Panc1 (cell line): ENCODE results near the gene RALGAPB. TPM values are rescaled to one million over a fixed set of nuclear protein-coding genes. Genes with fewer than 3 reads are reported as not detected.

Source experiments
- ATAC-seq: fragments of 200-7000 bp; cut with Tn5 transposase; 2 replicates; pipeline ENCODE4 v1.9.1; 2020; ENCODE audit warnings: mild to moderate bottlenecking, moderate library complexity
- BruUV-seq: library from RNA; stranded (reverse); fragments of 400-500 nt; replicated peaks from 2 replicates; lab custom pipeline; 2021; lab: Mats Ljungman, UMichigan
- CTCF ChIA-PET: fragments of 300-600 bp; sonication (Branson Sonifier 250); formaldehyde crosslinking; loops from one replicate; lab custom pipeline; 2022; ENCODE audit warnings: antibody characterized with exemption; lab: Charles Lee
- POLR2A ChIA-PET: fragments of 300-600 bp; sonication (Branson Sonifier 250); formaldehyde crosslinking; loops from one replicate; lab custom pipeline; 2022; ENCODE audit warnings: antibody characterized with exemption; lab: Charles Lee
- DNase-seq: peaks from one replicate; pipeline ENCODE4 v3.0.0-alpha.2; 2010; ENCODE audit warnings: low read depth, low spot score
- H3K27ac ChIP-seq: 2 replicates; pipeline ENCODE4 v1.5.1; 2011; ENCODE audit warnings: mild to moderate bottlenecking, low read length, inconsistent platforms
- H3K27me3 ChIP-seq: fragments of 200-500 bp; sonication (Bioruptor generic); 2 replicates; pipeline ENCODE4 v1.6.0; 2014; ENCODE audit warnings: low read length, inconsistent platforms; ENCODE audit not compliant: control insufficient read depth, insufficient read depth
- H3K36me3 ChIP-seq: fragments of 200-500 bp; sonication (Bioruptor generic); 2 replicates; pipeline ENCODE4 v1.5.1; 2014; ENCODE audit warnings: inconsistent platforms, mild to moderate bottlenecking, low read length, moderate library complexity; ENCODE audit not compliant: control insufficient read depth, insufficient read depth
- H3K4me1 ChIP-seq: 2 replicates; pipeline ENCODE4 v1.5.1; 2011; ENCODE audit warnings: inconsistent platforms, mild to moderate bottlenecking, low read length, moderate library complexity; ENCODE audit not compliant: control insufficient read depth, insufficient read depth
- H3K4me3 ChIP-seq, 2 experiments: 2 replicates each; pipeline ENCODE4 v1.5.1; 2011 to 2012; ENCODE audit warnings: low read depth in 2 of 2, low read length in 2 of 2, mild to moderate bottlenecking in 2 of 2, inconsistent platforms in 1 of 2, moderate library complexity in 1 of 2
- H3K9me3 ChIP-seq: fragments of 200-500 bp; sonication (Bioruptor generic); 2 replicates; pipeline ENCODE4 v1.5.1; 2014; ENCODE audit warnings: low read depth, mild to moderate bottlenecking, inconsistent platforms, low read length, moderate library complexity; ENCODE audit not compliant: control insufficient read depth, insufficient read depth
- CTCF ChIP-seq: fragments of 450-650 bp; IDR thresholded peaks from 2 replicates; pipeline ENCODE4 v1.5.1; 2017; ENCODE audit warnings: mild to moderate bottlenecking
- POLR2AphosphoS5 ChIP-seq: IDR thresholded peaks from 2 replicates; pipeline ENCODE4 v1.6.1; 2012; ENCODE audit warnings: mild to moderate bottlenecking, low read depth, low read length, moderate library complexity
- REST ChIP-seq, 2 experiments: IDR thresholded peaks; 2 replicates each; pipeline ENCODE4 v1.6.1; 2011 to 2012; ENCODE audit warnings: low read depth in 2 of 2, control low read depth in 1 of 2, low read length in 1 of 2, mild to moderate bottlenecking in 1 of 2, moderate library complexity in 1 of 2; ENCODE audit not compliant: insufficient read depth in 1 of 2
- SIN3A ChIP-seq: IDR thresholded peaks from 2 replicates; pipeline ENCODE4 v1.6.1; 2012; ENCODE audit warnings: low read depth, mild to moderate bottlenecking, low read length, moderate library complexity, borderline replicate concordance; ENCODE audit not compliant: insufficient read depth
- TCF7L2 ChIP-seq: IDR thresholded peaks from 2 replicates; pipeline ENCODE4 v1.6.1; 2011; ENCODE audit warnings: mild to moderate bottlenecking, low read depth, low read length, inconsistent platforms
- in situ Hi-C: cut with HindIII; loops from 2 replicates; pipeline ENCODE4 v1.10.0; 2016; ENCODE audit warnings: low sequenced_read_pairs, low pct_unique_long_range_greater_than_20kb
- intact Hi-C: fragments of 100-400 bp; cut with micrococcal nuclease; formaldehyde crosslinking; loops from one replicate; pipeline ENCODE4 v1.10.0; 2022; ENCODE audit not compliant: unreplicated experiment
- total RNA-seq: library from RNA; stranded (reverse); gene quantifications from one replicate; pipeline ENCODE4 v1.2.1, GENCODE V29; 2021; ENCODE audit not compliant: unreplicated experiment

Gene RALGAPB
- total RNA-seq, 1 experiment from 2014 or later: 33.1 TPM

DNA sequence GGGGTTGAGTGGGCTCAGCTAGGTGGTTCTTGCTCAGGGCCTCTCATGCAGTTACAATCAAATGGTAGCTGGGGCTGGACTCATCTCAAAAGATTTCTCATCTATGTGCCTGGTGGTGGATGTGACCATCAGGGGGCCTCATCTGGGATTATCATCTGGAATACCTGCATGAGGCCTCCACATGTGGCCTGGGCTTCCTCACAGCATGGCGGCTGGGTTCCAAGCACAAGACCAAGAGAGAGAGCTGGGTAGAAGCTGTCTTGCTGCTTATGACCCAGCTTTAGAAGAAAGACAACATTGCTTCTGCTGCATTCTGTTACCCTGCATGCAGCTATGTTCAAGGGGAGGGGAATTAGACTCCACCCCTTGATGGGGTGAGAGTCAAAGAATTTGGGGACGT, 151.4 kb downstream of the RALGAPB start:
- Histone ChIP-seq H3K4me3 (no peak overlapping the region), H3K27ac (no peak overlapping the region), H3K27me3 (0 out of 2 replicates have a peak, but pooled peaks cover 2% of the 10 kb centered on the region), H3K9me3 (no peaks in the 10 kb centered on the region), H3K36me3 (no peaks in the 10 kb centered on the region), H3K4me1 (no peaks in the 10 kb centered on the region)
- in situ Hi-C loops (no loop called here), intact Hi-C loops (no loop called here)
- POLR2A ChIA-PET: no interaction called here
- TF ChIP-seq TCF7L2: no peak
- no peak for TF ChIP-seq SIN3A
- TF ChIP-seq REST (IDR thresholded peaks at IDR 0.05; ENCODE audit: insufficient read depth in 1 of 2, low read depth in 2 of 2, low read length in 1 of 2): no peak
- no peak for TF ChIP-seq POLR2AphosphoS5
- no peak for TF ChIP-seq CTCF
- ATAC-seq (no peak), DNase-seq (no peak)
- CTCF ChIA-PET: no interaction called here
- no TSS peak for BruUV-seq

- no peak for ATAC-seq
- in situ Hi-C loops (no loop called here), intact Hi-C loops (no loop called here)
- no peak for DNase-seq
- ChIA-PET CTCF (no interaction called here), POLR2A (no interaction called here)
- Histone ChIP-seq H3K27me3 (no peaks in the 10 kb centered on the region), H3K4me1 (no peaks in the 10 kb centered on the region), H3K4me3 (no peak overlapping the region), H3K36me3 (no peaks in the 10 kb centered on the region), H3K27ac (no peak overlapping the region), H3K9me3 (no peaks in the 10 kb centered on the region)
- BruUV-seq: no TSS peak
- TF ChIP-seq TCF7L2 (no peak), POLR2AphosphoS5 (no peak)
Observed at GRCh38 chr20:38625896-38626295, 153.3 kb downstream of the RALGAPB start.

GRCh38 chr20:38626921-38627659, 154.4 kb downstream of the RALGAPB start:
- CTCF ChIA-PET: no interaction called here
- POLR2A ChIA-PET: no interaction called here
- intact Hi-C loops (no loop called here), in situ Hi-C loops (no loop called here)
- no peaks in the 10 kb centered on the region for H3K4me1 ChIP-seq
- H3K4me3 ChIP-seq: no peak overlapping the region
- ATAC-seq (no peak), DNase-seq (no peak)
- no peaks in the 10 kb centered on the region for H3K27me3 ChIP-seq
- H3K36me3 ChIP-seq: no peaks in the 10 kb centered on the region
- TF ChIP-seq SIN3A: no peak
- no peak for TF ChIP-seq REST (IDR thresholded peaks at IDR 0.05; ENCODE audit: insufficient read depth in 1 of 2, low read depth in 2 of 2, low read length in 1 of 2)
- TF ChIP-seq TCF7L2: no peak
- TF ChIP-seq CTCF: no peak
- no peak for TF ChIP-seq POLR2AphosphoS5
- BruUV-seq: no TSS peak
- H3K27ac ChIP-seq: no peak overlapping the region
- H3K9me3 ChIP-seq: no peaks in the 10 kb centered on the region
